Measurements from ENCODE around the gene HCN2.

The HCN2 gene

GRCh38 chr19:596263-596655 lies 6.6 kb downstream of the HCN2 start:
- no peak for TF ChIP-seq CTCF (IDR thresholded peaks at IDR 0.05)

- no peak for TF ChIP-seq CTCF (IDR thresholded peaks at IDR 0.05)
These were observed 8.0 kb downstream of the HCN2 start for GRCh38 chr19:597406-598315.

DNA sequence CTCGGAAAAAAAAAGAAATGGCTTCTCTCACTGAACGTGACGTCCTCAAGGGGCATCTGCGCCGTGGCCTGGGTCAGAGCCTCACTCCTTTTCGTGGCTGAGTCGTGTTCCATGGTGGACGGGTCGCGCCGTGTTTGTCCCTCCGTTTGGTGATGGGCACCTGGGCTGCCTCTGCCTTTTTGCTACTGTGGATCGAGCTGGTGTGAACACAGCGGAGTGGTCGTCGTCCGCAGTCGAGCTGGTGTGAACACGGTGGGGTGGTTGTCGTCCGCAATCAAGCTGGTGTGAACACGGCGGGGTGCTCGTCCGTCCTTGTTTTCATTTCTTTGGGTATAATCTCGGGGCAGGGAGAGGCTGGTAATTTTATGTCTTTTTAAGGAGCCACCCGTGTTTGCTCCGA lies 11.6 kb downstream of the HCN2 start:
- TF ChIP-seq CTCF (IDR thresholded peaks at IDR 0.05) = no peak

GRCh38 chr19:601790-602189 lies 12.1 kb downstream of the HCN2 start:
- TF ChIP-seq CTCF (IDR thresholded peaks at IDR 0.05) = no peak

- no peak for TF ChIP-seq CTCF (IDR thresholded peaks at IDR 0.05)
These were observed 13.0 kb downstream of the HCN2 start for GRCh38 chr19:602391-603301.

GRCh38 chr19:604355-604754 lies 14.7 kb downstream of the HCN2 start:
- no peak for TF ChIP-seq CTCF (IDR thresholded peaks at IDR 0.05)

GRCh38 chr19:607301-608154 lies 17.8 kb downstream of the HCN2 start:
- no peak for TF ChIP-seq CTCF (IDR thresholded peaks at IDR 0.05)

Measured in LNCAP (cell line).